Neural cell (in vitro differentiated cells): ENCODE results near the gene HES6. TPM values are rescaled to one million over a fixed set of nuclear protein-coding genes. Genes with fewer than 3 reads are reported as not detected.

Experiments
- H2AFZ ChIP-seq: fragments of 200-600, 300-800 bp; sonication (generic), shearing (Covaris generic); 2 replicates; pipeline ENCODE4 v1.6.0; 2014; ENCODE audit warnings: low read depth, mild to moderate bottlenecking, antibody characterized with exemption, low read length, moderate library complexity
- H3F3A ChIP-seq: fragments of 200-600 bp; shearing (Covaris generic); 2 replicates; pipeline ENCODE4 v1.6.1; 2016; ENCODE audit warnings: mild to moderate bottlenecking, moderate library complexity, mixed read lengths, antibody characterized with exemption, low read length; ENCODE audit not compliant: insufficient read depth, poor library complexity, severe bottlenecking
- H3K27ac ChIP-seq: fragments of 200-600, 300-800 bp; sonication (generic), shearing (Covaris generic); 2 replicates; pipeline ENCODE4 v1.5.1; 2014; ENCODE audit warnings: mild to moderate bottlenecking, low read length, moderate library complexity
- H3K27me3 ChIP-seq: fragments of 300-800, 200-600 bp; sonication (generic), shearing (Covaris generic); 2 replicates; pipeline ENCODE4 v1.6.0; 2014; ENCODE audit warnings: mild to moderate bottlenecking, low read depth, low read length, moderate library complexity; ENCODE audit not compliant: insufficient read depth
- H3K36me3 ChIP-seq: fragments of 300-800, 200-600 bp; sonication (generic), shearing (Covaris generic); 2 replicates; pipeline ENCODE4 v1.5.1; 2014; ENCODE audit warnings: mild to moderate bottlenecking, antibody characterized with exemption, low read length, moderate library complexity; ENCODE audit not compliant: insufficient read depth
- H3K4me2 ChIP-seq: fragments of 300-800, 200-600 bp; sonication (generic), shearing (Covaris generic); 2 replicates; pipeline ENCODE4 v1.6.0; 2014; ENCODE audit warnings: mild to moderate bottlenecking, low read length
- H3K4me3 ChIP-seq: fragments of 300-800, 200-600 bp; sonication (generic), shearing (Covaris generic); 2 replicates; pipeline ENCODE4 v1.5.1; 2014; ENCODE audit warnings: mild to moderate bottlenecking, low read length, moderate library complexity
- H3K79me2 ChIP-seq: fragments of 200-600 bp; shearing (Covaris generic); replicated peaks from 2 replicates; pipeline ENCODE4 v1.6.0; 2014; ENCODE audit warnings: mild to moderate bottlenecking, low read length, moderate library complexity; ENCODE audit not compliant: insufficient read depth
- H3K9ac ChIP-seq: fragments of 300-800, 200-600 bp; sonication (generic), shearing (Covaris generic); 2 replicates; pipeline ENCODE4 v1.6.1; 2016; ENCODE audit warnings: mild to moderate bottlenecking, low read length, mixed read lengths
- H3K9me2 ChIP-seq: fragments of 200-600 bp; shearing (Covaris generic); 2 replicates; pipeline ENCODE4 v1.6.1; 2016; ENCODE audit warnings: mild to moderate bottlenecking, low read length, mixed read lengths; ENCODE audit not compliant: insufficient read depth
- H3K9me3 ChIP-seq: fragments of 200-600, 300-800 bp; sonication (generic), shearing (Covaris generic); 2 replicates; pipeline ENCODE4 v1.6.1; 2016; ENCODE audit warnings: mild to moderate bottlenecking, mixed run types, low read length, moderate library complexity, mixed read lengths
- H4K20me1 ChIP-seq: fragments of 200-600 bp; shearing (Covaris generic); 2 replicates; pipeline ENCODE4 v1.6.1; 2016; ENCODE audit warnings: mild to moderate bottlenecking, mixed run types; ENCODE audit not compliant: insufficient read depth
- CTCF ChIP-seq: fragments of 450-650 bp; IDR thresholded peaks from 2 replicates; pipeline ENCODE4 v1.5.1; 2014; ENCODE audit warnings: antibody characterized with exemption, mild to moderate bottlenecking, moderate library complexity; ENCODE audit not compliant: poor library complexity, severe bottlenecking
- EP300 ChIP-seq: fragments of 450-650 bp; conservative IDR thresholded peaks from 2 replicates; pipeline ENCODE4 v1.6.1; 2014; ENCODE audit warnings: antibody characterized with exemption, mild to moderate bottlenecking, moderate library complexity; ENCODE audit not compliant: poor library complexity, severe bottlenecking
- EZH2 ChIP-seq: fragments of 200-600, 300-800 bp; shearing (Covaris generic), sonication (generic); IDR thresholded peaks from 2 replicates; pipeline ENCODE4 v1.6.1; 2014; ENCODE audit warnings: antibody characterized with exemption, low read length, borderline replicate concordance, mild to moderate bottlenecking; ENCODE audit not compliant: insufficient read depth, poor library complexity, severe bottlenecking
- MXI1 ChIP-seq: fragments of 450-650 bp; conservative IDR thresholded peaks from 2 replicates; pipeline ENCODE4 v1.6.1; 2014; ENCODE audit warnings: antibody characterized with exemption, mild to moderate bottlenecking; ENCODE audit not compliant: poor library complexity, severe bottlenecking
- POLR2AphosphoS5 ChIP-seq: IDR thresholded peaks from 2 replicates; pipeline ENCODE4 v1.6.1; 2012
- RAD21 ChIP-seq: fragments of 450-650 bp; conservative IDR thresholded peaks from 2 replicates; pipeline ENCODE4 v1.6.1; 2014; ENCODE audit warnings: antibody characterized with exemption, mild to moderate bottlenecking, moderate library complexity
- REST ChIP-seq: IDR thresholded peaks from 2 replicates; pipeline ENCODE4 v1.6.1; 2012; ENCODE audit warnings: borderline replicate concordance
- SMC3 ChIP-seq: fragments of 450-650 bp; conservative IDR thresholded peaks from 2 replicates; pipeline ENCODE4 v1.6.1; 2014; ENCODE audit warnings: antibody characterized with exemption, mild to moderate bottlenecking, moderate library complexity; ENCODE audit not compliant: poor library complexity
- TAF1 ChIP-seq: IDR thresholded peaks from 2 replicates; pipeline ENCODE4 v1.6.1; 2012; ENCODE audit warnings: low read depth
- polyA plus RNA-seq: library from polyadenylated mRNA; depleted of rRNA; stranded (reverse); fragments of >200 nt; gene quantifications from 2 replicates; pipeline ENCODE4 v1.2.3, GENCODE V29; 2014

The HES6 gene
- polyA plus RNA-seq, 1 donor from 2014 or later = 236 TPM

GRCh38 chr2:238257786-238258700, 18.2 kb upstream of the HES6 start:
- H3K9ac ChIP-seq = no peak overlapping the region
- H3K4me2 ChIP-seq = no peak overlapping the region
- no peaks in the 10 kb centered on the region for H3K36me3 ChIP-seq
- no peak overlapping the region for H2AFZ ChIP-seq
- H3K4me3 ChIP-seq = no peak overlapping the region
- no peaks in the 10 kb centered on the region for H3F3A ChIP-seq
- H3K27me3 ChIP-seq = no peaks in the 10 kb centered on the region
- H4K20me1 ChIP-seq = no peaks in the 10 kb centered on the region
- no peak overlapping the region for H3K27ac ChIP-seq
- no peaks in the 10 kb centered on the region for H3K79me2 ChIP-seq
- no peaks in the 10 kb centered on the region for H3K9me2 ChIP-seq
- H3K9me3 ChIP-seq = no peaks in the 10 kb centered on the region
- TF ChIP-seq TAF1 (no peak), SMC3 (no peak), CTCF (no peak), REST (no peak), EP300 (no peak), EZH2 (no peak), RAD21 (no peak), MXI1 (no peak), POLR2AphosphoS5 (no peak)

- Histone ChIP-seq H3F3A (no peaks in the 10 kb centered on the region), H3K36me3 (no peaks in the 10 kb centered on the region), H3K27ac (no peak overlapping the region), H3K27me3 (no peaks in the 10 kb centered on the region), H4K20me1 (no peaks in the 10 kb centered on the region), H3K9me3 (no peaks in the 10 kb centered on the region), H3K79me2 (no peaks in the 10 kb centered on the region), H3K4me2 (no peak overlapping the region), H3K9me2 (no peaks in the 10 kb centered on the region), H3K4me3 (no peak overlapping the region), H3K9ac (no peak overlapping the region), H2AFZ (no peak overlapping the region)
- peak; percentile 76 for TF ChIP-seq CTCF
- TF ChIP-seq EZH2 = no peak
- no peak for TF ChIP-seq EP300
- peak; percentile 70 for TF ChIP-seq RAD21
- peak; percentile 69 for TF ChIP-seq SMC3
These were observed 16.8 kb upstream of the HES6 start for GRCh38 chr2:238256594-238257104.
